HG03457 (cell line): ENCODE data around the gene SERBP1.
"Not testable (repeated sequence)": the region's sequence is repeated elsewhere in the genome, so short reads cannot be mapped to it uniquely, and the experiment has no call there.

Source experiments
- ATAC-seq: cut with Tn5 transposase; IDR thresholded peaks from one replicate; pipeline ENCODE4 v1.9.1; 2021; ENCODE audit warnings: moderate number of reproducible peaks; ENCODE audit not compliant: unreplicated experiment

Gene SERBP1

GRCh38 chr1:67413101-67413500 lies 17.1 kb downstream of the SERBP1 start:
- not testable (repeated sequence) for ATAC-seq

GRCh38 chr1:67408148-67408547 lies 22.1 kb downstream of the SERBP1 start:
- no peak for ATAC-seq

- ATAC-seq, result no peak
Observed at GRCh38 chr1:67407498-67407897, 22.7 kb downstream of the SERBP1 start.

GRCh38 chr1:67405473-67406245 lies 24.5 kb downstream of the SERBP1 start:
- ATAC-seq, result no peak

- ATAC-seq, result no peak
Observed at GRCh38 chr1:67404212-67404620, 26.0 kb downstream of the SERBP1 start.

GRCh38 chr1:67401443-67401842 lies 28.8 kb downstream of the SERBP1 start:
- no peak for ATAC-seq

- not testable (repeated sequence) for ATAC-seq
Observed at GRCh38 chr1:67400029-67400786, 30.0 kb downstream of the SERBP1 start.

- ATAC-seq, result no peak
Observed at GRCh38 chr1:67399199-67399993, 30.8 kb downstream of the SERBP1 start.

- ATAC-seq, result no peak
Observed at GRCh38 chr1:67394548-67394947, 35.7 kb downstream of the SERBP1 start.

GRCh38 chr1:67393737-67394136 lies 36.5 kb downstream of the SERBP1 start:
- ATAC-seq, result no peak

- no peak for ATAC-seq
Observed at GRCh38 chr1:67393240-67393639, 37.0 kb downstream of the SERBP1 start.

GRCh38 chr1:67390041-67390887 lies 39.9 kb downstream of the SERBP1 start:
- ATAC-seq, result no peak

GRCh38 chr1:67383999-67384638 lies 46.1 kb downstream of the SERBP1 start:
- ATAC-seq, result no peak

GRCh38 chr1:67382292-67382691 lies 47.9 kb downstream of the SERBP1 start:
- no peak for ATAC-seq

GRCh38 chr1:67381154-67381553 lies 49.0 kb downstream of the SERBP1 start:
- ATAC-seq, result no peak

GRCh38 chr1:67377253-67377652 lies 52.9 kb downstream of the SERBP1 start:
- no peak for ATAC-seq

- no peak for ATAC-seq
Observed at GRCh38 chr1:67376381-67376780, 53.8 kb downstream of the SERBP1 start.

- ATAC-seq, result no peak
Observed at GRCh38 chr1:67372898-67373297, 57.3 kb downstream of the SERBP1 start.

- ATAC-seq, result no peak
Observed at GRCh38 chr1:67372136-67372535, 58.1 kb downstream of the SERBP1 start.

- no peak for ATAC-seq
Observed at GRCh38 chr1:67371681-67372080, 58.5 kb downstream of the SERBP1 start.
